CD4-positive, alpha-beta T cell (primary cell): ENCODE results near the gene UCN2. TPM values are rescaled to one million over a fixed set of nuclear protein-coding genes. Genes with fewer than 3 reads are reported as not detected.

Experiments used
- ATAC-seq: fragments of 200-7000 bp; cut with Tn5 transposase; one replicate; pipeline ENCODE4 v1.10.0; 2022; ENCODE audit warnings: mild to moderate bottlenecking; ENCODE audit not compliant: poor library complexity
- CTCF ChIA-PET: fragments of 350-600 bp; sonication (Branson Sonifier 250); formaldehyde crosslinking; loops from one replicate; lab custom pipeline; 2021; ENCODE audit warnings: antibody characterized with exemption, inconsistent platforms; lab: Charles Lee
- POLR2A ChIA-PET: fragments of 350-600 bp; sonication (Branson Sonifier 250); formaldehyde crosslinking; loops from one replicate; lab custom pipeline; 2021; ENCODE audit warnings: antibody characterized with exemption, inconsistent platforms; lab: Charles Lee
- DNase-seq, 14 experiments: peaks; one replicate each; pipeline ENCODE4 v3.0.0-alpha.2; 2013 to 2020; ENCODE audit warnings: mixed read lengths in 2 of 14
- H3K27ac ChIP-seq, 2 donors: one replicate each; pipeline versions ENCODE4 v1.5.1 to v1.7.0; 2013; ENCODE audit warnings: low read length in 2 of 2, low read depth in 1 of 2, mild to moderate bottlenecking in 1 of 2
- H3K27me3 ChIP-seq, 2 experiments: 1 replicate in 1 of 2; 2 replicates in 1 of 2; pipeline versions ENCODE4 v1.6.1 to v1.7.0; 2013; ENCODE audit warnings: low read length in 2 of 2, control low read depth in 1 of 2, mild to moderate bottlenecking in 1 of 2, moderate library complexity in 1 of 2; ENCODE audit not compliant: insufficient read depth in 2 of 2, control insufficient read depth in 1 of 2
- H3K36me3 ChIP-seq: one replicate; pipeline ENCODE4 v1.6.1; 2013; ENCODE audit warnings: low read length, control low read depth; ENCODE audit not compliant: insufficient read depth
- H3K4me1 ChIP-seq: one replicate; pipeline ENCODE4 v1.6.1; 2013; ENCODE audit warnings: low read length, control low read depth; ENCODE audit not compliant: insufficient read depth
- H3K4me3 ChIP-seq: one replicate; pipeline ENCODE4 v1.5.1; 2013; ENCODE audit warnings: mild to moderate bottlenecking, low read length, moderate library complexity
- H3K9me3 ChIP-seq, 2 experiments: 1 replicate in 1 of 2; 2 replicates in 1 of 2; pipeline versions ENCODE4 v1.6.1 to v1.7.0; 2013; ENCODE audit warnings: low read length in 2 of 2, mild to moderate bottlenecking in 2 of 2, control low read depth in 1 of 2, moderate library complexity in 1 of 2; ENCODE audit not compliant: control insufficient read depth in 1 of 2, insufficient read depth in 1 of 2
- H3K27ac Mint-ChIP-seq: one replicate; pipeline ENCODE4 v1.8.0; 2020; ENCODE audit warnings: mixed read lengths
- H3K27me3 Mint-ChIP-seq: one replicate; pipeline ENCODE4 v1.8.0; 2021; ENCODE audit warnings: mixed read lengths
- H3K36me3 Mint-ChIP-seq: one replicate; pipeline ENCODE4 v1.8.0; 2021; ENCODE audit warnings: low read depth, mixed read lengths
- H3K4me1 Mint-ChIP-seq: one replicate; pipeline ENCODE4 v1.8.0; 2021; ENCODE audit warnings: low read depth, mixed read lengths
- H3K4me3 Mint-ChIP-seq: one replicate; pipeline ENCODE4 v1.8.0; 2020; ENCODE audit warnings: mild to moderate bottlenecking, mixed read lengths
- H3K9me3 Mint-ChIP-seq: one replicate; pipeline ENCODE4 v1.8.0; 2020; ENCODE audit warnings: mixed read lengths
- CTCF ChIP-seq: fragments of 200-600 bp; IDR thresholded peaks from one replicate; pipeline ENCODE4 v1.8.0; 2022; ENCODE audit warnings: antibody characterized with exemption, mild to moderate bottlenecking
- intact Hi-C, 2 experiments: fragments of 100-400 bp; cut with DNase I in 1 of 2; cut with micrococcal nuclease in 1 of 2; formaldehyde crosslinking; loops; one replicate each; pipeline versions ENCODE4 v1.15.1 to v1.9.0; 2023 to 2025; cut with DNase I, micrococcal nuclease
- total RNA-seq, 174 experiments: library from RNA in 2 of 174; stranded (reverse) in 2 of 174; gene quantifications; one replicate each; pipeline ENCODE4 v1.2.3 and lab custom pipeline; 2021 to 2026

Gene UCN2
- total RNA-seq, 2 experiments from 2014 or later = not detected

- Mint-ChIP-seq H3K27ac (no peak overlapping the region), H3K27me3 (no peaks in the 10 kb centered on the region), H3K4me3 (no peak overlapping the region), H3K4me1 (peaks cover 34% of the 10 kb centered on the region), H3K9me3 (no peaks in the 10 kb centered on the region), H3K36me3 (no peaks in the 10 kb centered on the region)
- ChIA-PET POLR2A (no interaction called here), CTCF (no interaction called here)
- DNase-seq (no peak), ATAC-seq (no peak)
- H3K27ac ChIP-seq = no peak overlapping the region
- no peaks in the 10 kb centered on the region for H3K9me3 ChIP-seq
- H3K27me3 ChIP-seq = no peaks in the 10 kb centered on the region
- H3K4me3 ChIP-seq = no peak overlapping the region
- no peak for TF ChIP-seq CTCF
- no peaks in the 10 kb centered on the region for H3K36me3 ChIP-seq
- intact Hi-C loops = no loop called here
- H3K4me1 ChIP-seq = peaks cover 45% of the 10 kb centered on the region
These were observed 41.9 kb downstream of the UCN2 start for GRCh38 chr3:48521635-48522034.

- no peak overlapping the region for H3K4me3 ChIP-seq
- ATAC-seq = no peak
- peak overlapping the region; percentile 71 for H3K27ac Mint-ChIP-seq
- H3K9me3 Mint-ChIP-seq = no peaks in the 10 kb centered on the region
- no peak for TF ChIP-seq CTCF
- DNase-seq = no peak
- ChIA-PET CTCF (no interaction called here), POLR2A (no interaction called here)
- peaks cover 57% of the 10 kb centered on the region for H3K4me1 Mint-ChIP-seq
- no peaks in the 10 kb centered on the region for H3K27me3 ChIP-seq
- no peaks in the 10 kb centered on the region for H3K9me3 ChIP-seq
- H3K4me1 ChIP-seq = peaks cover 69% of the 10 kb centered on the region
- no peaks in the 10 kb centered on the region for H3K36me3 Mint-ChIP-seq
- H3K4me3 Mint-ChIP-seq = no peak overlapping the region
- H3K36me3 ChIP-seq = no peaks in the 10 kb centered on the region
- no peak overlapping the region for H3K27ac ChIP-seq
- no peaks in the 10 kb centered on the region for H3K27me3 Mint-ChIP-seq
- intact Hi-C loops = no loop called here
These were observed 44.3 kb downstream of the UCN2 start for GRCh38 chr3:48519277-48519643.

GRCh38 chr3:48518638-48519276 is 44.8 kb downstream of the UCN2 start:
- no peaks in the 10 kb centered on the region for H3K27me3 ChIP-seq
- ATAC-seq (peak; percentile 63), DNase-seq (peak in 3 of 14 experiments; percentile 25 to 42 (median 40))
- ChIA-PET CTCF (interaction anchor here (1.5 kb wide), 1 partner anchor 83 kb away, joined by 5 read pairs; no protein-coding TSS in a partner anchor), POLR2A (interaction anchor here (1.0 kb wide), 1 partner anchor 82 kb away, joined by 3 read pairs; no protein-coding TSS in a partner anchor)
- H3K4me3 ChIP-seq = no peak overlapping the region
- H3K27ac ChIP-seq = peak overlapping the region in 1 of 2 donors; percentile 2
- Mint-ChIP-seq H3K27ac (peak overlapping the region; percentile 71), H3K27me3 (no peaks in the 10 kb centered on the region), H3K9me3 (no peaks in the 10 kb centered on the region), H3K4me1 (peaks cover 62% of the 10 kb centered on the region), H3K4me3 (no peak overlapping the region), H3K36me3 (no peaks in the 10 kb centered on the region)
- no peak for TF ChIP-seq CTCF
- no peaks in the 10 kb centered on the region for H3K36me3 ChIP-seq
- H3K4me1 ChIP-seq = peaks cover 74% of the 10 kb centered on the region
- intact Hi-C loops = no loop called here
- H3K9me3 ChIP-seq = no peaks in the 10 kb centered on the region
